Measurements from ENCODE around the gene PRDX2. TPM values are rescaled to one million over a fixed set of nuclear protein-coding genes. Genes with fewer than 3 reads are reported as not detected.
A peak's percentile ranks its signal among the peaks of the same experiment; 100 is the strongest.
"Not testable (repeated sequence)": the region's sequence is repeated elsewhere in the genome, so short reads cannot be mapped to it uniquely, and the experiment has no call there.

Gene PRDX2
- total RNA-seq, 6 experiments from 2014 or later = 214 to 269 (median 229) TPM

DNA sequence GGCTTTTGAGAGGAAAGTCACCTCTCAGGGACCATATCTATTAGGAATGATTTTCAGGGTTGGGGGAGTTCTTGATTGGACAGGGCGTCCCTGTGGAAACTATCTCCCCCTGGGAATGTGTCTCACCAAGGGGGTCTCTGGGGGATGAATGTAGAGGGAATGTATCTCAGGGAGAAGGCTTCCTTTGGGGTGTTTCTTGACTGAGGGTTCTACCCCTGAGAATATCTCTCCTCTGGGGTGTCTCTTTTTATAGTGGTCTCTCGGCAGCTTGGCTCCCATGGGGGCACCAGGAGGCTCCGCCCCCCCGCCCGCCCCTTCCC is 31.8 kb upstream of the PRDX2 start:
- H3K4me1 Mint-ChIP-seq (ENCODE audit: low read depth) = peaks cover 17% of the 10 kb centered on the region; the same call in 1 of the 2 replicates

GRCh38 chr19:12828494-12828893 is 26.9 kb upstream of the PRDX2 start:
- no peak for DNase-seq
- TF ChIP-seq, protein P1, sequence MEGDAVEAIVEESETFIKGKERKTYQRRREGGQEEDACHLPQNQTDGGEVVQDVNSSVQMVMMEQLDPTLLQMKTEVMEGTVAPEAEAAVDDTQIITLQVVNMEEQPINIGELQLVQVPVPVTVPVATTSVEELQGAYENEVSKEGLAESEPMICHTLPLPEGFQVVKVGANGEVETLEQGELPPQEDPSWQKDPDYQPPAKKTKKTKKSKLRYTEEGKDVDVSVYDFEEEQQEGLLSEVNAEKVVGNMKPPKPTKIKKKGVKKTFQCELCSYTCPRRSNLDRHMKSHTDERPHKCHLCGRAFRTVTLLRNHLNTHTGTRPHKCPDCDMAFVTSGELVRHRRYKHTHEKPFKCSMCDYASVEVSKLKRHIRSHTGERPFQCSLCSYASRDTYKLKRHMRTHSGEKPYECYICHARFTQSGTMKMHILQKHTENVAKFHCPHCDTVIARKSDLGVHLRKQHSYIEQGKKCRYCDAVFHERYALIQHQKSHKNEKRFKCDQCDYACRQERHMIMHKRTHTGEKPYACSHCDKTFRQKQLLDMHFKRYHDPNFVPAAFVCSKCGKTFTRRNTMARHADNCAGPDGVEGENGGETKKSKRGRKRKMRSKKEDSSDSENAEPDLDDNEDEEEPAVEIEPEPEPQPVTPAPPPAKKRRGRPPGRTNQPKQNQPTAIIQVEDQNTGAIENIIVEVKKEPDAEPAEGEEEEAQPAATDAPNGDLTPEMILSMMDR (IDR thresholded peaks at IDR 0.05) = no peak
- Mint-ChIP-seq H3K36me3 (ENCODE audit: low read depth) (no peaks in the 10 kb centered on the region), H3K9me3 (no peaks in the 10 kb centered on the region), H3K27me3 (ENCODE audit: insufficient read depth) (peaks cover 12% of the 10 kb centered on the region), H3K4me3 (no peak overlapping the region), H3K4me1 (ENCODE audit: low read depth) (peaks cover 6% of the 10 kb centered on the region; the same call in 1 of the 2 replicates), H3K27ac (no peak overlapping the region)

More for the DNA sequence above, 31.8 kb upstream of the PRDX2 start:
- Mint-ChIP-seq H3K4me3 (peak overlapping the region; percentile 5; the same call in 1 of the 2 replicates), H3K27me3 (ENCODE audit: insufficient read depth) (peaks cover 39% of the 10 kb centered on the region), H3K36me3 (ENCODE audit: low read depth) (no peaks in the 10 kb centered on the region), H3K9me3 (no peaks in the 10 kb centered on the region), H3K27ac (no peak overlapping the region)
- DNase-seq = no peak
- TF ChIP-seq, protein P1 (IDR thresholded peaks at IDR 0.05) = no peak

DNA sequence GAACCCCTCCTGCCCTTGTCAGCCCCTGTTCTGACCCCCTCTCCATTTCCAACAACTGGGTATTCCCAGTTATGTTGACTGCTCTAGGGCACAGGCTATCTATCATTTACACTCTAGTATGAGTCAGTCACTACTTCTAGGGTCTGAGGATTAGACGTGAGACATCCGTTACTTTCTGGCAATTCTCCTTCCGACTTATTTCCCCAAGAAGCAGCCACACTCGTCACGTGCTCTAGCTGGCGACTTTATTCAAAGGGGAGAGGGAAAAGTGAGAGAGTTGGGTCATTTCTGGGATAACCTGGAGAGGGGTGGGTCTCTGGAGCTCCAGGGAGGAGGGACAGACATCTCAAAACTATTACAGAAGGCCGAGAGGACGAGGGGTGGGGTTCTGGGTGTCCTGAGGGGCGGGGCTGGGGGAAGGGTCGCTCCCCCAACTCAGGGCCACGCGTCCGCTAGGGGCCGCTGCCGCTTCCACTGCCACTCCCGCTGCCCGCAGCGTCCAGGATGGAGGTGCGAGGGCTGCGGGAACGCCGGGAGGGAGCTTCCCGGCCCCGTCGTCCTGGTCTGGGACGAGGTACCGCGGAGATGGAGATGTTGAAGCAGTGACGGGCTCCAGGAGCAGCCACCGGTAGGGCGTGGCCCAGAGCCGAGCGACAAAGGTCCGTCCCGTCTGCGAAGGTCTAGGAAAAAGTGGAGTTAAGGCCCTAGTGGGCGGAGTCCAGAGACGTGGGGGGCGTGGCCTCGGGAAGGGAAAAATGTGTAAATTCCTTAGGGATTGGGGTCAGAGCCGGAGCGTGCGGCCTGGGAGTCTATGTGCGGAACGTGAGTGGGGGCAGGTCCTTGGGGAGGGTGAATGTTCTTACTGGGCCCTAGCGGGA is 23.9 kb upstream of the PRDX2 start:
- H3K27ac Mint-ChIP-seq = no peak overlapping the region

GRCh38 chr19:12821761-12822160 is 20.2 kb upstream of the PRDX2 start:
- no peak overlapping the region for H3K4me3 Mint-ChIP-seq
- H3K4me1 Mint-ChIP-seq (ENCODE audit: low read depth) = no peaks in the 10 kb centered on the region
- H3K27ac Mint-ChIP-seq = no peak overlapping the region
- no peak for DNase-seq
- TF ChIP-seq, protein P1 (IDR thresholded peaks at IDR 0.05) = no peak
- H3K36me3 Mint-ChIP-seq (ENCODE audit: low read depth) = peaks cover 10% of the 10 kb centered on the region
- peaks cover 4% of the 10 kb centered on the region for H3K27me3 Mint-ChIP-seq (ENCODE audit: insufficient read depth)
- 0 out of 2 replicates have a peak, but pooled peaks cover 4% of the 10 kb centered on the region for H3K9me3 Mint-ChIP-seq

More for the DNA sequence above, 23.9 kb upstream of the PRDX2 start:
- H3K4me3 Mint-ChIP-seq = no peak overlapping the region
- TF ChIP-seq, protein P1 (IDR thresholded peaks at IDR 0.05) = peak; percentile 58
- H3K9me3 Mint-ChIP-seq = 0 out of 2 replicates have a peak, but pooled peaks cover 4% of the 10 kb centered on the region
- peaks cover 6% of the 10 kb centered on the region for H3K36me3 Mint-ChIP-seq (ENCODE audit: low read depth)
- H3K27me3 Mint-ChIP-seq (ENCODE audit: insufficient read depth) = peaks cover 6% of the 10 kb centered on the region; the same call in 1 of the 2 replicates
- H3K4me1 Mint-ChIP-seq (ENCODE audit: low read depth) = no peaks in the 10 kb centered on the region
- DNase-seq = no peak

DNA sequence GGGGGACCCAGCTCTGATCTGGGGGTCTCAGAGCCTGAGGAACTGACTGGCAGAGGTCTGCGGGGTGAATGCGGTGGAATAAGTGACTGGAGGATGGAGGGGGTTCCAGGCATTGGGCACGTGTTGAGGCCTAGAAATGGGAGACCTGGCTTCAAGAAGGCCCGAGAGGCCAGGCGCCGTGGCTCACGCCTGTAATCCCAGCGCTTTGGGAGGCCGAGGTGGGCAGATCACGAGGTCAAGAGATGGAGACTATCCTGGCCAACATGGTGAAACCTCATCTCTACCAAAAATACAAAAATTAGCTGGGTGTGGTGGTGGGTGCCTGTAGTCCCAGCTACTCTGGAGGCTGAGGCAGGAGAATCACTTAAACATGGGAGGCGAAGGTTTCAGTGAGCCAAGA is 16.2 kb upstream of the PRDX2 start:
- peaks cover 22% of the 10 kb centered on the region for H3K36me3 Mint-ChIP-seq (ENCODE audit: low read depth)
- H3K27ac Mint-ChIP-seq; H3K4me3 Mint-ChIP-seq; H3K4me1 Mint-ChIP-seq (ENCODE audit: low read depth); H3K27me3 Mint-ChIP-seq (ENCODE audit: insufficient read depth); H3K9me3 Mint-ChIP-seq; DNase-seq: not testable (repeated sequence)

GRCh38 chr19:12817188-12817587 is 15.6 kb upstream of the PRDX2 start:
- not testable (repeated sequence) for H3K27me3 Mint-ChIP-seq (ENCODE audit: insufficient read depth); H3K9me3 Mint-ChIP-seq; H3K4me3 Mint-ChIP-seq; DNase-seq; H3K4me1 Mint-ChIP-seq (ENCODE audit: low read depth); H3K27ac Mint-ChIP-seq
- H3K36me3 Mint-ChIP-seq (ENCODE audit: low read depth) = peaks cover 22% of the 10 kb centered on the region
